HG02943 (cell line): ENCODE data around the gene S1PR3.

Source experiments
- ATAC-seq: cut with Tn5 transposase; IDR thresholded peaks from one replicate; pipeline ENCODE4 v1.9.1; 2021; ENCODE audit warnings: mild to moderate bottlenecking, low read depth, moderate library complexity; ENCODE audit not compliant: unreplicated experiment

S1PR3 gene

DNA sequence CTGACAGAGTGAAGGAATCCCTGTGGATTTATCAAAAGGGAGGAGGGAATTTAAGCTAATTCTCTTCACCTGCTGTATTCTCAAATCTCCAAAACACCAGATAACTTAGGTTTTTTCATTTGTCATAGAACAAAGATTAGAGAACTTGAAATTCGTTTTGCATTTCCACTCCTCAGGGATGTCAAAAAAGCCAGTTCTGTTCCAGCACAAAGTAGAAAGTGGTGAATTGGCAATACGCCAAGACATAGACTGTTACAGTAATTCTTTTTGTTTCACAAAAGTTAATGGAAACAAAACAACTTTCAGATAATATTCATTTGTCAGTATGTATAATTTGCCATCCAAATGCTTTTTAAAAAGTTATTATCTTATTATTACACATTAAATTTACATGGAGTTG lies 15.0 kb downstream of the S1PR3 start:
- ATAC-seq: no peak

DNA sequence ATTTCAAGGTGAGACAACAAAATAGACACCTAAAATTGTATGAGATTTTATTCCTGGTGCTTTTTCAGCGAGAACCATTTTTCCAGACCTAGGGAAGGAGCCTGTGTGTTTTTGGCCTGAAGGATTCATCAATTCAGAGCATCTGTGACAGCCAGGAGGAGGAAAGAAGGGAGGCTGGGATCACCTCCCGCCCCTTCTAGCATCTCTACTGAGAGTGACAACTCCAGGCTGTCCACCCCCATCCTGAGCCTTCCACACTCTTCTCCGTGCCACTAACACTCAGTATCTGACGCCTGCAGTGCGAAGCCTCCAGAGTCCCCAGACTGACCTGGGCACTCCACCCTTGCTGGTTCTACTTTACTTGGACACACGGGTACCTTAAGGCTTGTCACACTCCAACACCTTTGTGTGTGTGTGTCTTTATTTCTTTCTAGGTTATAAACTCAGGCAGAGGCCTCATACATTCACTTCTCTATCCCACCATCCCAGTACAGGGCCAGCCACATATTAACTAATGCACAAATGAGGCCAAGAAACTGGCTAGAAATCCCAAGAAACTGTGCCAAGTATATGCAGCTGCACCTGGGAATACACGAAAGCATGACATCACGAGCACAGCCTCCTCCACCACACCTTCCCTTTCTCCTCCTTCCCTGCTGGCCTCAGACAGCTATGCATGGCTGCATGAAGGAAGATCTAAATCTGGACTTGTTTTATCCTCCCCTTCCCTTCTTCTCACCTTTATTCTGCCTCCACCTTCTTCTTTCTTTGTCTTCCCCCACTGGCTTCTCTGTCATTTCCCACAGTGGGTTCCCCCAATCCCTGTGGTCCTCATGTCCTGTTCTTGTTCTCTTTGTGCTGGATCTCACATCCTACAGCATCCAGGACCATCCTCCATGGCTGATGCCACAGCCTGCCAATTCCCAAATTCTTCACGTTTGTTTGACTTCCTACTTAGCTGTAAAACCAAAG lies 16.0 kb downstream of the S1PR3 start:
- ATAC-seq: no peak

DNA sequence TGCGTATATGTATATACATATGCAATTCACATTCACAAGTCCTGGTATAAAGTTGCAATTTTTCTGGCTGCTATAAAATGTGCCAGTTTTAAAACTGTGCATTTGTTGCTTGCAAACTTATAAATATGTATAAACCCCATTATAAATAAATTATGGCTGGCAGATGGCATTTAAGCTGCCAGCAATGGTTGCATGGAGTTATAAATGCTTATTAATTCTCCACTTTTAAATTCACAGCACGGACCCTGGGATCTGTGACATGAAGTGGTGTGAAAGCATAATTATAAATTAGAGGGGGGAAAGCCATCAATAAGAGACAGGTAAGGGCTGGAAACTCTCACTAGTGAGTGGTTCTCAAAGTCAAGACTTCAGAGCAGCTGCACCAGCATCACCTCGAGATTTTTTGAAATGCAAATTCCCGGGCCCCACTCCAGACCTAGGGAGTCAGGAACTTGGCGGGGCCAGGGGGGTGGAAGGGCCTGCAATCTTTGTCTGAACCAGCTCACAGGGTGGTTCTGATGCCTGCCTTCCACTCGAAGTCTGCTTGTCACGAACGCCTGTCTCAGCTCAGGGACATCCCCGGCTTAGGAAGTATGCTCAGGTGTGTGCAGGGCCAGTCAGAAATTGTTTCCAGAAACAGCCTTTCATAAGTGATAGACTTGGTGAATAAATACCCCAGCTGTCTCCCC lies 16.9 kb downstream of the S1PR3 start:
- ATAC-seq: no peak

DNA sequence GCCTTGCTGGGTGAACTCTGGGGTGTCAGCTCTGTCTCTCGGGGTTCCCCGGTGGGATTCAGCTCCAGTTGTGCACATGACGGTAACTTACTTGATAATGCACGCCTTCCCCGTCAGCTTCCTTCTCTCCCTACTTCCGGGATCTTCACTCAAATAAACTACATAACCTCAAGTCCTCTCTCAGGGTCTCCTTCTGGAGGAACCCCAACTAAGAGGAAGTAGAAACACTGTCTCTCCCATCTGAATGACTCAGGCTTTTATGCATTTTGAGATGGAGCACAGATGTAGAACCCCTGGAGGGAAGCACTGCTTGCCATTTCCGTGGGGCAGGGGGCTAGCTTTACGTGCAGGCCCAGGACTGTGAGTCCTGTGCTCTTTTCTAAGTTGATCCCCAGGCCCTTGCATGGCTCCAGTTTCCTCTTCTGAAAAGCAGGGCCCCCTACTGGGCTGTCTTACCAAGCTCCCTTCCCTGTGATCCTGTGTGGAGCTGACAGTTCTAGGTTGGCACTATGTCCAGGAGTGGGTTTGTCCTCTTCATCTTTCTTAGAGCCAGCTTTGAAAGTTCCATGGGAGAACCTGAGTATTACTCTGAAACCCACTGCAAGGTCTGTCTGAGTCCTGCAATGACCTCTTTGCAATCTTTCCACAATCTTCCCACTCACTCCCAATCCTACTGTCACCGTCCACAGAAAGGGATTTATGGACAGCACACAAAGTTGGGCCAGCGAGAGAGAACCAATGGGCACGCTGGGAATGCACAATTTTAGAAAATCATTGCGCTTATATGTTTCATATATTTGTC lies 17.7 kb downstream of the S1PR3 start:
- no peak for ATAC-seq

DNA sequence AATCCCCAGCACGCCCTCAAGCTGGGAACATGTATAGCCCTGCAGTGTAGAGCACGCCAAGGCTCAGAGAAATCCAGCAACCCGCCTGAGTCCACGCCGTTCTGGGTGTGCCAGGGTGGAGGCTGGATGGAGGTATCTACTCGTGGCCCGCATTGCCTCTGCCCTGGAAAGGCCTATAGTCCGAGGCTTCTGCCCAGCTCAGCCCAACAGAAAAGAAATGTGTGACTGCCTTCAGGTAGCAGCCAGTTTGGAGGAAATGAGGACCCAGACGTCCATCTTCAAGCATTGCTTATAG lies 18.2 kb downstream of the S1PR3 start:
- no peak for ATAC-seq

DNA sequence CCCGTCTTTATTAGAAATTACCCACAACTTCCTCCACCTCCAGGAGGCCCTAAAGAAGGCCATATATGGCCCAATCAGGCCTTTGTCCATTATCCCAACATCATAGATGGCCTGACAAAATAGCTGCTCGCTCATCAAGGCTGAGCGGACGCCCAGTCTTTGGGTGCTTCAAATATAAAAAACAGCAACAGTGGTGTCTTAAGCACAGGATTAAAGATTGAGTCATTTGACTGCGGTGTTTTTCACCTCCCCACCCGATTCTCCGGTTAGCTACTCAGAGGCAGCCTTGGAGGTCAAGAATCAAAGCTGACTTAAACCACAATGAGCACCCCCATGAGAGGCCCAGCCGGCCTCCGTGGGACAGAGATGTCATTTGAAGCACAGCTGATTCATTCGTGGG lies 18.8 kb downstream of the S1PR3 start:
- no peak for ATAC-seq

DNA sequence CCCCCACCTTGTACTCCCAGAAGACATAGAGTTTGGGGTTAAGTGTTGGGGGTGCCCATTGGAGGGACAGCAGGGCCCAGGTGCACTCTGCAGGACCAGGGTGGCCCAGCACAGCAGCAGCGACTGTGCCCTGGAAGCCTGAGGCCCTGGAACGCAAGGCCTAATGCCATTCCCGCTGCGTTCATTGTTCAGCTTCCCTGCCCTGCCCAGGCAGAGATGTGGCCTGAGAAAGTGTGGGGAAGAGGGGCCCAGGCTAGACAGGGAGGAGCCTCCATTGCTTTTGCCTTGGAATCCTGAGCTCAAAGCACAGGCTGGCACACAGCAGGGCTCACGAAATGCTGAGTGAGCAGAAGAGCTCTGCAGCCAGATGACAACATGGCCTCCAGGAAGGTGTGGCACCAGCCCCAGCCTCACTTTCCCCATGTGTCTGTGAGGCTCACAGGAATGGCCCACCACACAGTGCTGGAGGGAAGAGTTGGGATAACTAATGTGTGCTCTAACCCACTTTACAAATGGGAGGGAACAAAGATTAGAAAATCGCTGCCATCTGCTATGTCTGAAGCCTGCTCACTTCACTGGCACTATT lies 19.4 kb downstream of the S1PR3 start:
- no peak for ATAC-seq

DNA sequence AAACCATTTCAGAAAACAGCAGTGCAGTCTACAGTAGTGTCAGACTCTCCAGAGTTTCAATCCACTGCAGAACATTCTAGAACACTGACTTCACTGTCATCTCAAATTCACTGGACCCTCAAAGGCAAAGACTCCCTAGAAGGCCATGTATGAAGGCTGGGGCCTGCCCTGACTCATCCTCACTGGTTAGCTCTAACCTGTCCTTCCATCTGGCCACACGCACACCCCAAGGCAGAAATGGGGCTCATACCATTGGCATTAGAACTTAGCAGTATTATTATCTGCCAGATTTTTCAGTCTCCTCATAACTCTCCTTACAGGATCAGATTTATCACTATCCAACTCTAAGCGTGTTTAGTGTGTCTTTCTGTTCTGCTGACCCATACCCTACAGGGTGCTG lies 20.4 kb downstream of the S1PR3 start:
- ATAC-seq: no peak

DNA sequence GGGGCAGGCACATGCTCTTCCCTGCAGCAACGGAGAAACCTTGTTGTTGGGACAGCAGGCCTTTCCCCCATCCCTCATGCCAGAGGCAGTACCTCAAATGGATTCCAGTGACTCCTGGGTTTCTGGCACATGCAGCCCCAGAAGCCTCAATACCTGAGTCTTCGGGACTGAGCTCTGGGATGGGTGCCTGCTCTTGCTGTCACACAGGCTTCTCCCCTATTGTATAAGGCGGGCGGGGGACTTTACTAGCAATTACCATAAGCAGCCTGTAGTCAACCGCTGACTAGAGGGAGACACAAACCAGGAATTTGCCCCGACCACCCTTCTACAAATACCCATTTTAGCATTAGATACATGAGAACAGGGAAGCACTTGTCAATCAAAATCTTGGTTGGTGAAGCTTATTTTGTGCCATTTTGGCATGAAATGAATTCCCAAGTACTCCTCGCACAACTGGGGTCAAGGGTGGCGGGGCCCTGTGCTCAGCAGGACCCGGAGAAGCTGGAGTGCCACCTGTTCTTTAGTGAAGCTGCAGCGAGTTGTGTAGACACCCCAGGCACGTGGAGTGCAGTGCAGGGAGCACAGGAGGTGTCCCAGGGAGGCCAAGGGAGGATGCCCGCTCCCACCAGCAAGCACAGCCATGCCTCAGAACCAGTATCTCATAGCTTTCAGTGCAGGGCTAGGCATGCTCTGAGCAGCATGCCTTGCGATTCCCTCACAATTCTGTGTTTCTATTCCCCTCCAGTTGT lies 21.2 kb downstream of the S1PR3 start:
- ATAC-seq: no peak

DNA sequence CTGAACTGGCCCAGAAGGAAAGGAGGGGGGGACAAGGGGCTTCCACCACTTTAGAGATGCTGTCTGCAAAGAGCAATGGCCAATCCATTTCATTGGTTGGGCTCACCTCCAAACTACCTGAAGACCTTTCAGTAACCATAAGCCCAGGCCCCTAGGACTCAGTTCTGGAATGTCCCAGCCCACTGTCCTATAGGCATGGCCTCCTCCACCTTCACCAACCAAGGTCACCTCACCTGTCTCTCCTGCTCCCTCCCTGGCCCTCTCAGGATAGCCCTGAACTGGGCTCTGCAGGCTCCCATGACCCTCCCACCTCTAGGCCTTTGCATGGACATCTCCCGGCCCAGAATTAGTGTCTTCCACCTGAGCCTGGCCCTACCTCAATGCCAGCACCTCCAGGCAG lies 22.4 kb downstream of the S1PR3 start:
- ATAC-seq: no peak

DNA sequence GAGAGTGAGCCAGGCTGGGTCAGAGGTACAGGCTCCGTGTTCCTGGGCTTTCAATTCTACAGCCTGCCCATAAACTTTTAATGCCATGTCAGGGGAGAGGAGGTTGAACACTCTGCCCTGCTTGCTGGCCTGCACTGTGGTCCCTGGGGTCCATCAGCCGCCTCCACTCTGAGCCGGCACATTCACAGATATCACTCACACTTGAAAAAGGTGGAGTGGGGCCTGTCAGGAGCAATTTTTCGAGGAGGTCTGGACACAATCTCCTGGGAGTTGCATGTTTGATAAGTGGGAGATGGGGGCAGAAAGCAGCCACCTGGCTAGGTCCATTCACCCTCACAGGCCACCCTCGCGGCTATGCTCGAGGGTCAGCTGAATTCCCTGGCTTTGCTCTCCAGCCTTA lies 22.9 kb downstream of the S1PR3 start:
- no peak for ATAC-seq

DNA sequence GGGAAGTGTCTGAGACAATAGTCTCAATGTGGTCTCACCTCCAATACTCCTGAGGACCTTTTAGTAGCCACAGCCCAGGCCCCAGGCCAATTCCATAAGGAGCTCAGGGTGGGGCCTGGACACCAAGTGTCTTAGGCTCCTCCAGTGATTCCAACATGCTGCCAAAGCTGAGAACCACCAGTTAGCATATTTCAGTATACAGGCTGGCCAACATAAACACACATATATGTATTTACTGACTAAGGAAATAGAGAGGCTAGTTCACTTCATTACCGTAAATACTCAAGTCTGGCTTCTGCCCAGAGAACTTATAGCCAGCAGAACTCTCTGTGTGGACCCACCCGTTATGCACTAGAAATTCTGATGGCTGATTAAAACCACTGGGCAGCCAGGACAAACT lies 24.1 kb downstream of the S1PR3 start:
- no peak for ATAC-seq

DNA sequence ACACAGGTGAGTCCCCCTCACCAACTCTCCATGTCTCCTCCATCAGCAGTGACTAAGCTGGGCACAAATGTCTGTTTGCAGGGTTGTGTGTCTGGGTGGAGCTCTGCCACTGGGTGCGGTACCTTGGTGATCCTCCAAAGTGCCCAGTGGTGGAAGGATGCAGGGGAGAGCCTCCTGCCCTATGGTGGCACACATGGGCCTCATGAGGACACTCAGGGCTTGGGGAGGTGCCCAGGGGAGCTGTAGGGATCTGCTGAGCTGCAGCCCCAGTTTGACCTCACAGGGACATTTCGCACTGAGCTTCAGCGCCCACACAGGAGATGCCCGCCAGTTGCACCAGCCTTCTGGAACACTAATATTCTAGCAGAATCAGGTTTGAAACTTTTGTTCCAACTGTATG lies 29.5 kb downstream of the S1PR3 start:
- ATAC-seq: no peak

DNA sequence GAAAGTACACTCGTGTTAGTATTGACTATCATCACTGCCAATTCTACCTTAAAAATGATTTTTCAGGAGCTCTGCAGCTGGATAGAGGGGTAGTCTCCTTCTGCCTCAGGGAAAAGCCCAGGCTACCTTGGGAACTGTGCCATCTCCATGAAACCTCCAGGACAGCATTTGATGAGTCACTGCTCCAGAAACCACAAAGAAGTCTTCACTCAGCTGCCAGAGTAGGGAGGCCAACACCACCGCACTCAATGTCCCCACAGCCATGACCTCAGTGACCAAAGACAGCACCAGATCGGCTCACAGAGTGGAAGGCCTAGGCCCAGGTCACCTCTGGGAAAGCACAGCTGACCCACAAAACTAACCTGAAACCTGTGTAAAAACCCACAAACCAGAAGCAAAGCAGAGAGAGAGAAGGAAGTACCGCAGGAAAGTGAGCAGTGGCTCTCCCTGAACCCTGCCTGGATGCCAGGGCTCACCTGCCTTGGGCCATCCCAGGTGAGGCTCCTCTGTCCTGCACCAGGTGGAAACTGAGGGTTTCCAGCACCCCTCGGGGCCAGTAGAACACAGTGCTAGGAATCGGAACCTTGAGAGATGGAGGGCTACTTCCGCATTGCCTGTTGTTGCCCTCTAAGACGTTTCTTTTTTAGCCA lies 30.0 kb downstream of the S1PR3 start:
- ATAC-seq: no peak

DNA sequence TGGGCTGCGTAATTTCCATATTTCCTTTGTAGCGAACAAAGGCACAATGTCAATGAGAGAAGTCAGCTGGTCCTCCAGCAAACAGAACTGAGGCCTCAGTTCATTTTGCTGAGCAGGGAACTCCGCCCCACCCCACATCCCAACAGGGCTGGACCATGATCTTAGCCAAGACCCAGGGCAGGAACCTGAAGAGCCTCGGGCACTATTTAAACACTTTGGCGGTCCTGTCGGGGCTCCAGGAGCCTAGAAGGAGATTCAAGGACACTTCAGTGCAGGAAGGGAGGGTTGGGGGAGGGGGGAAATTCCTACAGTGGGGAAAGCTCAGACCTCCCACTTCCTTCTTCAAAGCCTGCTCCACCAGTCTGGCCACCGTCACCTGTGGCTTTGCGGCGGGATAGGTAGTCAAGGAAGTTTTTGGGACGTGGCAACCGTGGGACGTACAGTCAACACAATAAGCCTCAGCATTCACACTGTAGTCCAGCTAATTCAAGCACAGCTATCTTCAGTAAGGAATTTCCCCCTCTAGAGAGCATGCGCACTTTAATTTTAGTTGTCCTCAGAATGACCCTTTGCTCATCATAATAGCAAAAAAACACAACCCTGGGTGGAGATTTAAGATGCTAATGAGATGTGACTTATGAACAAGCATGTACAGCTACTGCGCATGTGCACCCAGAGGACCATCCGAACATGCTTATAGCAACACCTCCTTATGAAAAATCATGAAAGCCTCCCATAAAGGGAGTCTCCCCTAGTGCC lies 30.9 kb downstream of the S1PR3 start:
- no peak for ATAC-seq

DNA sequence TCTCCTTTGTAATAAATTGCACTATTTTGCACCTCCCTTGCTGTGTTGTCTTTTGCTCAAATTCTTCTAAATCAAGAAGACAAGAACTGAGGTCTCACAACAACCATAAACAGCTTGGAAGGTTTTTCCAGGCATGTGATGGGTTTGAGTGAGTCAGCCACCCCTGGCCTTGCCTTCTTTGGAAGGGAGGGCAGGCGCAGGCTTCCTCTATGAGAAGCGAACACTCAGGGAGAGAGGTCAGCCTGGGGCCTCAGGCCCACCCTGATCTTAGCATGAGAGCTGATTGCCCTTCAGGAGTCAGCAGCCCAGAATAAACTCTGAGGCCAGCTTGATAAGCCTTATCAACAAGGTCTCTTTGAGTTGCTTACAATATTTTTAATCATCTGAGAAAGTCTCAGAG lies 31.6 kb downstream of the S1PR3 start:
- ATAC-seq: no peak

DNA sequence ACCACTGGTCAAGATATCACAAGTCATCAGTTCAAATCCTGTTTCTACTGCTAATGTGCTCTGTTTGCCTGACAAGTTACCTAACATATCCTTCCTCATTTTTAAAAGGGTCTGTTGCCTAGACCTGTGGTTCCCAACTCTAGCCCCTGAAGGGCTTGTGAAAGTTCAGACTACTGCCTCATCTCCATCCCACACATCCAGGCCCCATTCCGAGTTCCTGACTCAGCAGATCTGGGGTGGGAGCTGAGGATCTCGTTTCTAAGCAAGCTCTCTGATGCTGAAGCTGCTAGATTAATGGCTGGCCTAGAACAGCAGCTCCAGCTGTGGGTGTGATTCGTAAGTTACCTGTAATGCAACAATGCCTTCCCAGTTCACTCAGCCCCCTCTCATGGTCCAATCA lies 32.5 kb downstream of the S1PR3 start:
- no peak for ATAC-seq

DNA sequence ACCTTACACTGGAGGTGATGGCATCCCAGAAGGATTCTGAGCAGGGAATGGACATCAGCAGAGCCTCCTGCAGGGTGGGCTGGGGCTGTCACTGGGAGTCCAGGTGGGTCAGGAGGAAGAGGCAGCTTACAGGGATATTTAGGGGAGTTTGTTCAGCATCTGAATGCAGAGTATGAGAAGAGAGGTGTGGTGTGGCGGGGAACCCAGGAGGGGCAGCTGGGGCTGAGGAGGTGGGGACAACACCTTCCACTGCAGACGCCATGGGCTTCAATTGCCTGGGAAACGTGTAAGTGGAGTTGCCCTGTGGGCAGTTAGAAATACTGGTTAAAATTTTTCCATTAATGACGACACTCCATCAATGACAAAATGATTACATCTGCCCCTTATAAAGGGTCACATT lies 33.5 kb downstream of the S1PR3 start:
- ATAC-seq: no peak

DNA sequence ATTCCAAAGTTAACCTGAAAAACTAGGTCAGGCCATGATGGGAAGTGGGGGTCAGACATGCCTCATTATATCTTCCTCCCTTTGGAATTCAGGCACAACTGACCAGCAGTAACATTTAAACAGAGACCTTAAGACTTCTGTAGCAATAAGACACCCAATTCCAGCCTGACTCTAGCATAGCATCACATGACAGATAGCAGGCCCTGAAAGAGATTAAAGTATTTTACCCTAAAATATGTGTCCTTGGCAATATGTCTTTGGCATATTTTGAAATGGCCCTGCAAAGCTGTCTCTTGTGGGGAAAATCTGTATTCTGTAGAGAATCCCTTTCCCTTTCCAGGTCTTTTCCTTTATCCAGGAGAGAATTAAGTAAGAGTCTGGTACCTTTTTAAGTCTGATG lies 34.3 kb downstream of the S1PR3 start:
- no peak for ATAC-seq
